ENCODE results near the gene PRKCA.

- no peak for TF ChIP-seq EP300 (IDR thresholded peaks at IDR 0.05; ENCODE audit: borderline replicate concordance)
- TF ChIP-seq CEBPB (IDR thresholded peaks at IDR 0.05): no peak
- TF ChIP-seq TEAD4 (IDR thresholded peaks at IDR 0.05): no peak
Observed at GRCh38 chr17:66260275-66260674, 42.1 kb upstream of the PRKCA start.
